Right lobe of liver (tissue), 6 donors: ENCODE data around the gene SLC35D2. TPM values are rescaled to one million over a fixed set of nuclear protein-coding genes. Genes with fewer than 3 reads are reported as not detected.

Experiments
- ATAC-seq, 4 donors: fragments of 200-7000 bp; cut with Tn5 transposase; one replicate each; pipeline ENCODE4 v1.9.1; 2020; ENCODE audit warnings: mild to moderate bottlenecking in 4 of 4, moderate library complexity in 4 of 4
- DNase-seq, 3 donors: peaks; one replicate each; pipeline ENCODE4 v3.0.0-alpha.2; 2020
- H3K27ac ChIP-seq, 3 donors: fragments of 200-600 bp; one replicate each; pipeline ENCODE4 v1.8.0; 2022
- H3K27me3 ChIP-seq, 2 donors: fragments of 200-600 bp; one replicate each; pipeline ENCODE4 v1.8.0; 2022
- H3K36me3 ChIP-seq, 4 donors: fragments of 200-600 bp; sonication (generic) in 1 of 4; one replicate each; pipeline versions ENCODE4 v1.5.1 to v1.8.0; 2017 to 2022; ENCODE audit warnings: control low read depth in 1 of 4
- H3K4me1 ChIP-seq, 4 donors: fragments of 200-600 bp; sonication (generic) in 1 of 4; one replicate each; pipeline versions ENCODE4 v1.5.1 to v1.8.0; 2017 to 2022; ENCODE audit warnings: control low read depth in 1 of 4
- H3K4me3 ChIP-seq, 3 donors: fragments of 200-600 bp; one replicate each; pipeline ENCODE4 v1.8.0; 2022
- H3K9me3 ChIP-seq, 4 donors: fragments of 200-600 bp; sonication (generic) in 1 of 4; one replicate each; pipeline versions ENCODE4 v1.5.1 to v1.8.0; 2017 to 2022; ENCODE audit warnings: control low read depth in 1 of 4
- CTCF ChIP-seq, 4 donors: fragments of 200-600 bp in 3 of 4; fragments of 450-650 bp in 1 of 4; IDR thresholded peaks; one replicate each; pipeline versions ENCODE4 v1.5.1 to v1.8.0; 2016 to 2022; ENCODE audit warnings: antibody characterized with exemption in 4 of 4, mild to moderate bottlenecking in 2 of 4
- POLR2A ChIP-seq: fragments of 450-650 bp; IDR thresholded peaks from one replicate; pipeline ENCODE4 v1.6.1; 2017; ENCODE audit warnings: antibody characterized with exemption, mild to moderate bottlenecking
- WGBS: methylation state at CpG from one replicate; pipeline ENCODE4 v1.1.6; 2018; ENCODE audit warnings: low coverage, low lambda C conversion rate; ENCODE audit not compliant: insufficient coverage; ENCODE audit errors: missing lambda C conversion rate; 5-methylcytosine and 5-hydroxymethylcytosine counted together
- intact Hi-C, 2 donors: fragments of 100-400 bp; cut with DNase I; formaldehyde crosslinking; loops; one replicate each; pipeline versions ENCODE4 v1.11.2 to v1.14.1; 2022
- total RNA-seq, 6 experiments: library from RNA; depleted of rRNA in 2 of 6; stranded (reverse); fragments of >200 nt in 2 of 6; fragmentation: NEBNext Ultra II Directional in 3 of 6; extraction: Animal tissue kit (Norgen Biotek cat#: 25700) in 3 of 6; gene quantifications; one replicate each; pipeline versions ENCODE4 v1.1.0 to v1.2.4, GENCODE V29; 2016 to 2023
- donor health status: DM: no; HTN: yes; CAD: no.
- donor health status: DM: no; HTN: no; CAD: no.
- donor health status: DM: no; HTN: no; CAD: no.
- donor health status: DM: no; HTN: yes; CAD: no.
- donor health status: DM: no; HTN: yes; CAD: no.

SLC35D2 gene
- total RNA-seq, 6 experiments from 2014 or later, result 28.9 to 48.1 (median 34.3) TPM

DNA sequence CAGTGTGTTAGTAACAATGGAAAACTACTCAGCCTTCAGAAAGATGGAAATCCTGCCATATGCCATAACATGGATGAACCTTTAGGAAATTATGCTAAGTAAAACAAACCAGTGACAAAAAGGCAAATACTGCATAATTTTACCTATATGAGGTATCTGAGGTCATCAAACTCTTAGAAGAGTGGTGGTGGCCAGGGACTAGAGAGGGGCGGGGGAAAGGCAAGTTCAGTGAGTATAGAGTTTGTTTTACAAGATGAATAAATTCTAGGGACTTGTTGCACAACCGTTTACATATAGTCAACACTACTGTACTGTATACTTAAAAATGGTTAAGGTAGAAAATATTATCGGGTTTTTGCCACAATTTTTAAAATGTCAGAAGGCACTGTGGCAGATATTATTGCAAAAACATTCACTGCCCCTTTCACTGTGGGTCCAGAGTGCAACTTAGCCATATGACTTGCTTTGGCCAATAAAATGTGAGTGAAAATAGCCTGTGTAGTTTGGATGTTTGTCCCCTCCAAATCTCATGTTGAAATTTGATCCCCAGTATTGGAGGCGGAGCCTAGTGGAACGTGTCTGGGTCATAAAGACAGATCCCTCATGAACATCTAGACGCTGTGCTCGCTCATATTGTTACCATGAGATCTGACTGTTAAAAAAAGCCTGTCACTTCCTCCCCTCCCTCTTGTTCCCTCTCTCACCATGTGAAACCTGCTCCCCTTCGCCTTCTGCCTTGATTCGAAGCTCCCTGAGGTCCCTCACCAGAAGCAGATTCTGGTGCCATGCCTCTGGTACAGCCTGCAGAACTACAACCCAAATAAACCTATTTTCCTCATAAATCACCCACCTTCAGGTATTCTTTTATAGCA, 25.1 kb upstream of the SLC35D2 start:
- no peaks in the 10 kb centered on the region for H3K36me3 ChIP-seq
- 58% methylated on average over 6 of the region's 9 CpGs for WGBS
- H3K9me3 ChIP-seq, result no peaks in the 10 kb centered on the region
- H3K27ac ChIP-seq, result peak overlapping the region in 1 of 3 donors; percentile 4
- intact Hi-C loops, result no loop called here
- no peak for DNase-seq
- H3K4me3 ChIP-seq, result no peak overlapping the region
- H3K27me3 ChIP-seq, result no peaks in the 10 kb centered on the region
- TF ChIP-seq CTCF (IDR thresholded peaks at IDR 0.05), result no peak
- no peak for TF ChIP-seq POLR2A
- H3K4me1 ChIP-seq, result peaks cover 0 to 6% (median 0%) of the 10 kb centered on the region in 4 donors
- peak; percentile 60 to 94 (median 78) for ATAC-seq

GRCh38 chr9:96400132-96400910, 16.8 kb upstream of the SLC35D2 start:
- no peaks in the 10 kb centered on the region for H3K27me3 ChIP-seq
- DNase-seq (no peak), ATAC-seq (no peak)
- intact Hi-C loops, result no loop called here
- H3K36me3 ChIP-seq, result no peaks in the 10 kb centered on the region
- no peaks in the 10 kb centered on the region for H3K9me3 ChIP-seq
- peaks cover 0 to 8% (median 0%) of the 10 kb centered on the region in 4 donors for H3K4me1 ChIP-seq
- TF ChIP-seq CTCF (IDR thresholded peaks at IDR 0.05), result no peak
- no peak for TF ChIP-seq POLR2A
- no peak overlapping the region for H3K27ac ChIP-seq
- H3K4me3 ChIP-seq, result no peak overlapping the region

DNA sequence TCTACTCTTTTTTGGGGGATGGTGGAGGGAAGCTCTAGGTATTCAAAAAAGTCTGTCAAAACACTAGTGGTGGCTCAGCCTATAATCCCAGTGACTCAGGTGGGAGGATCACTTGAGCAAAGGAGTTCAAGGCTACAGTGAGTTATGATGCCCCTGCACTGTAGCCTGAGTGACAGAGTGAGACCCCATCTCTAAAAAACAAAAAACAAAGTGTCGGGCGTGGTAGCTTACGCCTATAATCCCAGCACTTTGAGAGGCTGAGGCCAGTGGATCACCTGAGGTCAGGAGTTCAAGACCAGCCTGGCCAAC, 15.8 kb upstream of the SLC35D2 start:
- 90% methylated on average over 3 of the region's 3 CpGs for WGBS
- intact Hi-C loops, result no loop called here
- Histone ChIP-seq H3K9me3 (no peaks in the 10 kb centered on the region), H3K27ac (peak overlapping the region in 1 of 3 donors; percentile 30), H3K36me3 (no peaks in the 10 kb centered on the region), H3K4me1 (peaks cover 0 to 8% (median 0%) of the 10 kb centered on the region in 4 donors), H3K27me3 (no peaks in the 10 kb centered on the region), H3K4me3 (no peak overlapping the region)
- ATAC-seq, result no peak
- TF ChIP-seq POLR2A (no peak), CTCF (IDR thresholded peaks at IDR 0.05) (no peak)
- no peak for DNase-seq

DNA sequence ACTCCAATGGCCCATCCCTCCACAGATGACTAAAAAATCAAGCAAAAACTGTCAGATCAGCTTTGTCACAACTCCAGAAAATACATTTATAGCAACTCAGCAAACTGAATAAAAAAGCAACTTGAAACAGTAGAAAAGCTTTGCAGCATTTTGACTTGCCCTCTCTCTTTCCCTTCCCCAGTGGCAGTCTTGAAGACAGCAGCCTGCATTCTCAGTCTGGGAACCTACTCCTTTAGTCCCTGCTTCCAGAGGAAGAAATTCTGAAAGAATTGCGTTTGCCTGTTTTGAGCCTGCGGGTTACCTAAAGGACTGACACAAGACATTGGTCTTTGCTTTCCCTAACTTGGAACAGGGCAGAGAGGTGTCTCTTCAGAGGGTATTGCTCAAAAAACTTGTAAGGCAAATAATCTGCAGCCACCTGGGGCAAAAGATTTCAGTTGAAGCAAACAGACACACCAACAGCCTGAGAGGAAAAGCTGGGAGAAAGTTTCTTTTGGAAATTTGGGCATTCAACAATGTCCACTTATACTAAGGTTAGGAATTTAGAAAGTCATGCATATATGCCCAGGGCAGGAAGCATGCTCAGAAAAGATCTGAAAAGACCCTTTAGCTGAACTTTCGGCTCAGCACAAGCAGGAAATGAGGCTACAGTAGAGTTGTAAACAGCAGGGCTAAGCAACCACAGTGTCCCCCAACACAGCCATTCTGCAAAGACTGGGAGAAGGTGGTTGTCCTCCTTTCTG, 15.2 kb upstream of the SLC35D2 start:
- Histone ChIP-seq H3K36me3 (no peaks in the 10 kb centered on the region), H3K9me3 (no peaks in the 10 kb centered on the region), H3K27me3 (no peaks in the 10 kb centered on the region), H3K27ac (peak overlapping the region in 1 of 3 donors; percentile 30), H3K4me1 (peaks cover 0 to 8% (median 0%) of the 10 kb centered on the region in 4 donors), H3K4me3 (no peak overlapping the region)
- no peak for DNase-seq
- WGBS, result 35% methylated on average over 3 of the region's 3 CpGs
- intact Hi-C loops, result no loop called here
- peak; percentile 43 to 53 (median 48) for ATAC-seq
- TF ChIP-seq POLR2A (no peak), CTCF (IDR thresholded peaks at IDR 0.05) (no peak)
